K562 (cell line): ENCODE measurements around the gene RBBP5.

Source experiments
- ARID4B ChIP-seq: sonication (generic); formaldehyde crosslinking; IDR thresholded peaks from 2 replicates; pipeline ENCODE4 v1.8.0; 2022; ENCODE audit warnings: mild to moderate bottlenecking, missing genetic modification reagents
- CTCF ChIP-seq, 3 experiments: IDR thresholded peaks in 2 of 3; conservative IDR thresholded peaks in 1 of 3; 2 replicates each; pipeline ENCODE4 v1.5.1; 2011 to 2012; ENCODE audit warnings: low read length in 3 of 3, mild to moderate bottlenecking in 3 of 3, control low read depth in 2 of 3, improper control_type of control experiment in 1 of 3, inconsistent platforms in 1 of 3, low read depth in 1 of 3, mixed read lengths in 1 of 3, moderate library complexity in 1 of 3; ENCODE audit not compliant: insufficient read depth in 2 of 3
- EP300 ChIP-seq: IDR thresholded peaks from 2 replicates; pipeline ENCODE4 v1.6.1; 2012; ENCODE audit warnings: low read length, improper control_type of control experiment
- HDAC6 ChIP-seq: IDR thresholded peaks from 2 replicates; pipeline ENCODE4 v1.6.1; 2012; ENCODE audit warnings: low read depth, mild to moderate bottlenecking, control low read depth, inconsistent platforms, low read length, moderate library complexity
- KAT7 ChIP-seq: sonication (generic); formaldehyde crosslinking; IDR thresholded peaks from 2 replicates; pipeline ENCODE4 v1.8.0; 2022; ENCODE audit warnings: missing genetic modification reagents, mild to moderate bottlenecking, borderline replicate concordance
- MTA1 ChIP-seq: fragments of 450-650 bp; IDR thresholded peaks from 2 replicates; pipeline ENCODE4 v1.6.1; 2017; ENCODE audit warnings: borderline replicate concordance
- MYNN ChIP-seq, 2 experiments: sonication (generic); formaldehyde crosslinking in 1 of 2; IDR thresholded peaks; 2 replicates each; pipeline versions ENCODE4 v1.5.0 to v1.6.1; 2016 to 2020; ENCODE audit warnings: antibody characterized with exemption in 1 of 2, missing genetic modification reagents in 1 of 2
- POLR2AphosphoS5 ChIP-seq: IDR thresholded peaks from 2 replicates; pipeline ENCODE4 v1.6.1; 2011; ENCODE audit warnings: mild to moderate bottlenecking, low read depth, low read length, moderate library complexity; ENCODE audit not compliant: control insufficient read depth, insufficient read depth
- TAF15 ChIP-seq: fragments of 200-400 bp; formaldehyde crosslinking; IDR thresholded peaks from 2 replicates; pipeline ENCODE4 v1.6.1; 2017; ENCODE audit warnings: mild to moderate bottlenecking, low read depth, low read length, moderate library complexity
- TFAP4 ChIP-seq: sonication (generic); formaldehyde crosslinking; IDR thresholded peaks from 2 replicates; pipeline ENCODE4 v1.8.0; 2022; ENCODE audit warnings: missing genetic modification reagents, mild to moderate bottlenecking, moderate library complexity, borderline replicate concordance
- ZNF395 ChIP-seq: fragments of 200-800 bp; sonication (Bioruptor generic); IDR thresholded peaks from 2 replicates; pipeline ENCODE4 v1.6.1; 2017; ENCODE audit warnings: missing genetic modification characterization, missing compliant biosample characterization

GRCh38 chr1:205118752-205119151, 3.0 kb downstream of the RBBP5 start:
- TF ChIP-seq ZNF395, result no peak
- TF ChIP-seq CTCF (IDR thresholded peaks at IDR 0.05 in 2 of 3, conservative IDR thresholded peaks at IDR 0.05 in 1 of 3; ENCODE audit: insufficient read depth in 2 of 3, low read depth in 1 of 3, low read length in 3 of 3), result no peak
- no peak for TF ChIP-seq ARID4B
- no peak for TF ChIP-seq MTA1
- no peak for TF ChIP-seq EP300
- TF ChIP-seq TAF15, result no peak
- no peak for TF ChIP-seq MYNN (IDR thresholded peaks at IDR 0.05)
- TF ChIP-seq MYNN (CRISPR knock-in tag; IDR thresholded peaks at IDR 0.05), result no peak
- TF ChIP-seq POLR2AphosphoS5, result no peak
- no peak for TF ChIP-seq TFAP4
- TF ChIP-seq KAT7 (CRISPR knock-in tag), result no peak
- no peak for TF ChIP-seq HDAC6
